Suppressor macrophage (primary cell): Measurements from ENCODE around the gene TTC13.
"Not testable (repeated sequence)": the region's sequence is repeated elsewhere in the genome, so short reads cannot be mapped to it uniquely, and the experiment has no call there.

Experiments
- DNase-seq, 4 experiments: peaks; one replicate each; pipeline ENCODE4 v3.0.0-alpha.2; 2020 to 2022

The TTC13 gene

DNA sequence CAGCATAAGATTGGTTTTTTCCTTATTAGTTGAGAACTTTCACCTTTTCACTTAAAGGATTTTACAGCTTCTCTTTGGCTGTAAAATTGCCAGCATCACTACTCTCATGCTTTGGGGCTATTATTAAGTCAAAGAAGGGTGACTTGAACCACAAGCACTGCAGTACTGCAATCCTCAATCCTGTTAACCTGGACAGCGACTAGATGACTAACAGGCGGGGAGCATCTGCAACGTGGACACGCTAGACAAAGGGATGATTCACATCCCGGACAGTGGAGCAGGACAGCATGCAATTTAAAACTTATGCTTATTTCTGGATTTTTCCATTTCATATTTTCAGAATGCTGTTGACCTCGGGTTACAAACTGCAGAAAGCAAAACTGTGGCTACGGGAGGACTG is 8.3 kb upstream of the TTC13 start:
- no peak for DNase-seq

DNA sequence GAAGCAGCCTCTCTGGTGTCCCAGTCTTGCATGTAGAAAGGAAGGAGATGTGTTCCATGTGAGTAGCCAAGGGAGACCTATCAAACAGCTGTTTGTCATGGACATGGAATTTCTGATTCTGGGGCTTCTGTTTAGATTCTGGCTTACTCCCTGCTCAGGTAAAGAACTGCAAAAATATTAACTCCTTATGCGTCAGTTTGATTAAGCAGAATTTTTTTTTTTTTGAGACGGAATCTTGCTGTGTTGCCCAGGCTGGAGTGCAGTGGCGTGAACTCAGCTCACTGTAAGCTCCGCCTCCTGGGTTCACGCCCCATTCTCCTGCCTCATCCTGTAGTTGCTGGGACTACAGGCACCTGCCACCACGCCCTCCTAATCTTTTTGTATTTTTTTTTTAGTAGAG is 7.0 kb upstream of the TTC13 start:
- no peak for DNase-seq

DNA sequence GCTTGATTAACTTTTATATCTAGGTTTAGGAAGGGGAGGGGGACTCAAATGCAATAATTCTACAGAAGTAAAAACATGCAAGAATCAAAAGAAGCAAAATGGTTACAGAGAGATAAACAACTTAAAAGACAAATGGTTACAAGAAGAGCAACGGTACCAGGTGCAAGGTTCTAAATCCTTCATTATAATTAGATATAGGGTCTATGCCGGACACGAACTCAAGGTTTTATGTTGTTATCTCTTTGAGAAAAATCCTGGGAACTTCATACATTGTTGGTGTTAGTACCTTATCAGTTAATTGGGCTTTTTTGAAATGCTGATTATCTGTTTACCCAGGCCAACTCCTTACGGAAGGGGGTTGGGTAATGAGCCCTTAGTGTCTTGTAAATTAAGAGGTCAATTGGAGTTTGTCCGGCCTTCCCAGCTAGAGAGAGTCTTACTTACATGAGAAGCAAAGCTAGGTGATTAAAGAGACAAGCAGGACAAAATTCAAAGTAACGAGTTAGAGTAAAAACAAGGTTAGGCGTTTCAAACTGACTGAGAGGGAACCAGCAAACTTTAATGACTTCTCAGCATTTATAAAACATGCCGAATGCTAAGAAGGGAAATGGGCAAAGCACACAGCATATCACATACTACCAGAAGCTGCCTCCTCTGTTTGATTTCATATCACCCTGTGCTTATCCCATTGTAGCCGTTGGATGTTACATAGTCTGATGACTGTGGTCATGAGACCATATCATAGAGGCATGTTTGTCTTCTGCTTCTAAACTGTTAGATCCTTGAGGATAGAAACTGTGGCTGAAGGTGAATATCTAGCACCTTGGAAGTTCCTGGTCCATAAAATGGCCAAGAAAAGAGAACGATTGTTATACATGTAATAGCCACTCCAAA is 6.2 kb upstream of the TTC13 start:
- not testable (repeated sequence) for DNase-seq

DNA sequence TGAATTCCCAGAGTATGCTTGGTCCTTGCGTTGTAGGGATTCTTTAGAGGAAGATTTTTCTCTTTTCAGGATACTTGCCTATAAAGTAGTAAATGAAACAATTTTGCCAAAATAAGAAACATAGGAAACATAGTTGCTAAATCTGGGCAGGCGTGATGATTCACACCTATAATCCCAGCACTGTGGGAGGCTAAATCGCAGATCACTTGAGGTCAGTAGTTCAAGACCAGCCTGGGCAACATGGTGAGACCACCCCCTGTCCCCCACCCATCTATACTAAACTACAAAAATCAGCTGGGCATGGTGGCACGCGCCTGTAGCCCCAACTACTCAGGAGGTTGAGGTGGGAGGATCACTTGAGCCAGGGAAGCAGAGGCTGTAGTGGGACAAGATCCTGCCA is 5.2 kb upstream of the TTC13 start:
- DNase-seq = no peak

DNA sequence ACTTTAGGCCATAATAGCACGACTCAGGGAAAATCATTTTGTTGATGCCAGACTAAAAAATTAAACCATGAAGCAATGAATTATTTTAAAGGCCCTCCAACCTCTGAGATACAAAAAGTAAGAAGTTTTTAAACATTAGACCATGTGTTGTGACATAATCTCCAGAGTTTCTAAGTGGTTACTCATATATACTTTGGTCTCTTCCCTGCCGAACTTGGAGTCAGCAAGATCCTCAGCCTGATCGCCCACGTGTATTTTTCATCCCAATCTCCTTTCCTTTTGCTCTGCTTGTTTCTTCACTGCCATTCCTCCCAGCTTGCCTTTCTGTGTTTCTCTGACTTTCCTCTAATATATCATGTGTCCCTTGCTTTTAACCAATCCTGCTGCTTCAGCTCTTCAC is 4.0 kb upstream of the TTC13 start:
- no peak for DNase-seq

DNA sequence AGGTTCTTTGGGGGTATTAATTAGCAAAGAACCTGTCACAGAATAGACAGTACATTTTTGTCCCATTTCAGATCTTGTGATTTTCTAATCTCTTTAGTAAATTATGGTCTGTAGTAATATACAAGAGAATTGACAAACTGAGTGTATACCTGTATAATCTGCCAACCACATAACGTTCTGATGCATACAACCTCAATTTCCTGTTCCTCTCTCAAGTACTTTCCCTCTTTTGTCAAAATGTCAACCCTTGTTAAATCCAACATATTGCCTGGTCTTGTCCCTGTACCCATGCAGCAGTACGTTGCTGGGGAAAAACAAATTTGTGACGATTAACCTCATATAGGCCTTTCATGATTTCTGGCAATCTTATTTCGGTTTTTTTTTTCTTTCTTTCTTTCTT is 1.3 kb upstream of the TTC13 start:
- DNase-seq = no peak

DNA sequence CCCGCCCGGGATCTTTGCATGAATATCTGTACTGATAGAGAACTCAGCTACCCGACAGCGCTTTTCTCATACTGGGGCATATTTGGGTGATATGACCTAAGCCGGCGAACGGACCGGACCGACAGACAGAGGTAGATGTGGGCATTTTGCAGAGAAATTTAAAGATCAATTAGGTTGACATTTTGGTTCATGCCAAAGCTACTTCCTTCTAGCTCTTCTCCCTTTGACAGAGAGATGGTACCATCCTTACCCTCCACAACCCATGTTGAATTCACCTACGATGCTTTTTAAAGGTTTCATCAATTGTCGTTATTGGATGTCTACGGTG is 692 bp upstream of the TTC13 start:
- DNase-seq = no peak

DNA sequence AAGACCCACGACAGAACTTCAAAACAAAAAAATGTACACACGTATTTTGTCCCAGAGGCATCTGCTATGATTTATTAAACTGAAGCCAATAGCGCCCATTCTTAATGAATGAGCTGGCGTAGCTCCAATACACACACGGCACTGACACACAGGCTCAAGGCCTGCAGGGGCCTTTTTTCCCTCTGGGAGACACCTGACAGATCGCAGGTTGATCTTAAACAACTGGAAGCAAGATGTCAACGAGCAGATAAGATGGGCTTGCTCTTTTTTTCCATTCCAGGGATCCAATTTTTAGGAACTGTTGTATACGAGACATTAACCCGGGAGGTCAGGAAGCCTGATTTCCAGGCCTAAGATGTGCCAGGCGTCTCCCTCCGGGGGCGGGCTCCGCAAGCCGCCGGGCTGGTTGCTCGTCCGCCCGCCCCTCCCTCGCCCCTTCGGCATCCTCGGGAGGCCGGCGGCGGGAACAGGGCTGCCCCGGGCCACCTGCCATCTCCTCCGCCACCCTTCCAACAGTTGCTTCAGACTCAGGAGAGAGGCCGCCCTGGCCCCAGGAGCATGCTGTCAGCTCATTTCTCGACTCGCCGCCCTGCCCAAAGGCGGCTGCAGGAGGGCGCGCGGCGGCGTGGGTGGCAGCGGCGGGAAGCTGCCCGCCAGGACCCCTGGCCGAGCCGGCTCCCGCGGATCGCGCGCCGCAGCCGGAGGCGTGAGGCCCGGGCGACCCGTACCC is 735 bp downstream of the TTC13 start:
- DNase-seq = peak; percentile 19 to 62 (median 42)

DNA sequence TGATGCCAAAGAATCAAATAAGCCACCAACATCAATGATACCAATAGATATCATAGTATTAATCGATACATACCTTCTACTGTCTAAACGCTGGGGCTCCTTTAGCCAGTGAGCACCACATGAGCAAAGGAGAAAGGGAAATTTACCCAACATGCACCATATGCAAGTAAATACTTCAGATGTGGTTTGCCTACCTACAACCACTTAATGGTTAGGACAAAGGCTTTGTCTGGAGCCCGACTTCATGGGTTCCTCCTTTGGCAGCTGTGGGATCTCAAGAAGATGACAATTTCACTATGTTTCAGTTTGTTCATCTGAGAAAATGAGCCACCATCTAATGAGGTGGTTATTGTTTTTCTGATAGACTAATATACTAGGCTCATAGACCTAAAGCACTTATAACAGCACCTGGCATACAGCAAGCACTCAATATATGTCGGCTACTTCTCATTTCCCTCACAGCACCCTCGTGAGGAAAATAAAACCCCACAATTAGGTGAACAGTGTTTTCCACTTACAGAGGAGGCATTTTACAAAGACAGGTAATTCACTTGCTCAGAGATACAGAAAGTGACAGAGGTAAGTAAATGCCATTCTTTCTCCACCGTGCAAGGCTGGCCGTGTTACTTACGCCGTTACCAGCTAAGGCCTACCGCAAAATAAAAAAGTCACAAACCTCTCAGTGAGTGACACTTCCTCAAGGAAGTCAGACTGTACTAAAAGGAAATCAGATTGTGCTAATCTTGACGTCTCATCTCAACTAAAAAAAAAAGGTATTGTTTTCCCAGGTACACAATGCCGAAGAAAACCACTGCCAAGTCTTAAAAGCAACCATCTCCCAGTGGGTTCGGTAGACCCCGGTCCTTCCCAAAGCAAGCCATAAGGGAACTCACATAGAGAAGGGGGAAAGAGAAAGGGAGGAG is 1.6 kb downstream of the TTC13 start:
- DNase-seq = peak in 3 of 4 experiments; percentile 43 to 58 (median 55)

DNA sequence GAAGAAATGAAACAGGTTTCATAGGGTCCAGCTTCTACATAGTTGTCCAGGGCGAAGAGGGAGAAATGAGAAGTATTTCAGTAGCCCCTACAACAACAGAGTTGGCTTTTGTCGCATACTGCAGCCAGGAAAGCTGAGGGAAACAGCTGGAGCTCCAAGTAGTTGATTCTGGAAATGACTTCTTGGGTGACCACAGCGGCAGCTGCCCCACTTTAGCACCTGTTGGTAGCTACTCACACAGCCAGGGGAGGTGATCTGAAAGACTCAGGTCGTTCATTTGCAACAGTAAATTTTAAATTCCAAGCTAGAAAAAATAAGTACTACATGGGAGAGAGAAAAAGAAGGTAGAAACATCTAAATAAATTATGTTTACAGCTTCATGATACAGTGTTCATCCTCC is 2.3 kb downstream of the TTC13 start:
- no peak for DNase-seq

DNA sequence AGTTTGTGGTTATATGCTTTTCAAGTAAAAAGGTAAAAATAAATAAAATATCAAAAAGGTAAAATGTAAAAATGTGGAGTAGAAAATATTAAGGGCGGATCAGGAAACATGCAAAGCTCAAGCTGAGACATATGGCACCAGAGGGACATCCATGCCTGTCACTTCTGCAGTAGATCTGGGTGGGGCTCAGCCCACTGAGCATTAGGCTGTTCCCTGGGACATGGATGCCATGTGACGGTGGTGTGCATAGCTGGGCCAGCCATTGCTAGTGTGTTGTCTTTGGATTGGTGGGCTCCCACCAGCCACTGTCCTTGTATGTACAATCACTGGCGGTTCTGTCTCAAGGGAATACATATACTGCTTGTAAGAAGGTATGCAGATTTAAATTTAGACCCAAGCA is 3.0 kb downstream of the TTC13 start:
- no peak for DNase-seq

DNA sequence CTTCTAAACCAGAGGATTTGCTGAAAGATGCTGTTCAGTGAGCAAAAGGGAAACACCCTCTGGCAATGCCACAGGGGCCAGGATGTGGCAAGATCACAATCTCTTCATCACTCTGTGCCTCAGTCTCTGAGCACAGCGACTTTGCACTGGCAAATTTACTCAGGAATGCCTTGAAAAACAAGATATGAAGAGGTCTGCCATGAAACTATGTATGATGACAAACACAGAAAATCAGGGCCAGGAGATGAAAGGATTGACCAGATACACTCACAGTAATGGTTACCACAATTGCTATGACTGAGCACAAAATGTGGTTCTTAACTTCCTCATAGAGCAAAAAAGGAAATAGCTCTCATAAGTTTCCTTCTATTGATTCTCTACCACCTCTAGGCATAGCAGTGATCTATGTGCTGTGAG is 5.8 kb downstream of the TTC13 start:
- peak; percentile 47 to 83 (median 64) for DNase-seq

DNA sequence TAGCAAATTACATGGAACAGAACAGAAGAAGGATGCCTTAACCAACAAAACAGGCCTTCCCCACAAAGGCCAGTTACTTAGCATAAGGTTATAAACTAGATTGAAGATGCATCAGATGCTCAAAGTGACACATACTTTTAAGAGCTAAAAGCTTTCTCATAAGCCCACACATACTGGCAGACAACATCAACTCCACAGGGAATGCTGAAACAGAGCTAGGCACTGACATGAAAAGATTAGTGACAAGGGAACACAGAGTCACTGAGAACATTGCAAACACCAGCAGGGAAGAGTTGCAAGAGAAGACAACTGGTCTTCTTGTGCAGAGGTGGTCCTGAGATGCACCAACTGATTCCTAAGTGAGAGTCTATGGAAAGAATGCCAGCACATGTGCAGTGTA is 6.9 kb downstream of the TTC13 start:
- DNase-seq = no peak

DNA sequence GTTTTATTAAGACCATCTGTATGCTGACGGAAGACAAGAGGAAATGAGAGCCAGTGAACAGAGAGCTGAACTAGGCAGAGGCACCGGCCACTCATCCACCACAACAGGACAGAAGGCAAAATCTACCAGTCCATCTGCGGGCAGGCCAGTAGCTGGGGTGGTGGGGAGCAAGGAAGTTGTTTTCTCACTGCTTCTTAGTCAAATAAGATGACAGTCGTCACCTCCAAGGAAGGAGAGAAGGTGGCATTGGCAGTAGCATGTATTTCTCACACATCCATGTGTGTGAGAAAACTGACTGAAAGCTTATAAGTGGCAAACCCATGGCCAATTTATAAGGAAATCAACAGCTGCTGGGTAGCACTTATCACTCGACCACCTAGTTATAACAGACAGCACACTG is 8.2 kb downstream of the TTC13 start:
- no peak for DNase-seq

DNA sequence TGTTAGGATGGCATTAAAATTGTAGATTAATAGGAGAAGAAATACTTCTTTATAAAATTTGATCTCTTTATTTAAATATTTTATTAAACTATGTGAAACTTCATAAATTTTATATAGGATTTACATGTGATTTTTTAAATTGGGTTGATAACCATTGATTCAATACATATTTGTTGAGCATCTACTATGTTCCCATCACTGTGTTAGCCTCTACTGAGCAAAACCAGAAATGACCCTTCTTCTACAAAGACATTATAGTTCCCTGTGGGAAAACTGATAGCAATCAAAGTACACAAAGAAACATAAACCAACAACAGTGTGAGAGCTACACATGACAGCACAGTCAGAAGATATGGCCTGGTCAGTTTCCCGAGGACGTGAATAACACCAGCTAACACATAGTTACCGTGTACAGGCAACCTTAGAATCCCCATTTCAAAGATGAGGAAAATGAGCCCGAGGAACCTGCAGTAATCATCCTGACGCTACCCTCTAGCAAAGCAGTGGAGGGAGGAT is 12.2 kb downstream of the TTC13 start:
- DNase-seq = no peak

DNA sequence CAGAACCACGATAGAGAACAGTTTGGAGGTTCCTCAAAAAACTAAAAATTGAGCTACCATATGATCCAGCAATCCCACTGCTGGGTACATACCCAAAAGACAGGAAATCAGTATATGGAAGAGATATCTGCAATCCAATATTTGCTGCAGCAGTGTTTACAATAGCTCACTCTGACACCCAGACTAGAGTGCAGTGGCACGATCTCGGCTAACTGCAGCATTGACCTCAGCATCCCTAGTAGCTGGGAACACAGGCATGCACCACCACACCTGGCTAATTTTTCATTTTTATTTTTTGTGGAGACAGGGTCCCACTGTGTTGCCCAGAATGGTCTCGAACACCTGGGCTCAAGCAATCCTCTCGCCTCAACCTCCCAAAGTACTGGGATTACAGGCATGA is 13.1 kb downstream of the TTC13 start:
- DNase-seq = no peak

DNA sequence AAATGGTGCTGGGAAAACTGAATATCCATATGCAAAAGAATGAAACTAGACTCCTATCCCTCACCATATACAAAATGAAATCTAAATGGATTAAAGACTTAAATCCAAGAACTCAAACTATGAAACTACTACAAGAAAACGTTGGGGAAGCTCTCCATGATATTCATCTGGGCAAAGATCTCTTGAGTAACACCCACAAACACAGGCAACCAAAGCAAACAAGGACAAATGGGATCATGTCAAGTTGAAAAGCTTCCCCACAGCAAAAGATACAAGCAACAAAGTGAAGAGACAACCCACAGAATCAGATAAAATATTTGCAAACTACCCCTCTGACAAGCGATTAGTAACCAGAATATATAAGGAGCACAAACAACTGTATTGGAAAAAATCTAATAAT is 13.8 kb downstream of the TTC13 start:
- DNase-seq = no peak

DNA sequence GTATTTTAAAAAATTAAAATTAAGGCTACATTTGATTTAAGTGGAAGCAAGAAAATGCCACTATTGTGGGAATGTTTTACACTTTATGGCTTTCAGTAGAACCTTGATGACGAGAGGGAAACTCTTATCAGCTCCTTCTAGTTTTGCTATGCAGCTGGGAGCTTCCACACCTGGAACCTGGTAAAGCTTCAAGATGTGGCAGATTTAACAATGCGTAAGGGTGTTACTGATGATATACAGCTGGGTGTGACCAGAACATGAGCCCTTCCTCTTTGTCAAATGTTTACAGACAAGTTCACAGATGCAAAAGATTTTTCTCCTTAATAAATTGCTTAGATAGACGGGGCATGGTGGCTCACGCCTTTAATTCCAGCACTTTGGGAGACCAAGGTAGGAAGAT is 20.3 kb downstream of the TTC13 start:
- no peak for DNase-seq

DNA sequence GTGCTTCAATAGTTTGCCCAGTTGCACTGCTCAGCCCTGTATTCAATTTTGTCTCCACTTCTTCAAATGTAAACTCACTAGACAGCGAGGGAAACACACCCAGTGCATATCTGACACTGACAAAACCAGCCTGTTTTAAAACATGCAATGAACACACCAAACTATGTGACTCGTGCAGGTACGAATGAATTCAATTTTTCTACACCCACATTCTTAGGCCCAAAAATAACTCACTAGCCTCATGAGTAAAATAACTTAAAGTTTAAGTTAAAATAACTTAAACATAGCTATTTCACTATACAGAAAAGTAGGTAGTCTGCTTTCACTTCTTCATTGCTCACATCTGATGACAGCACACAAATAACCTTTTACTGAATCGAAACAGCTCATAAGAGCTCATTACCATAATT is 21.1 kb downstream of the TTC13 start:
- DNase-seq = no peak

DNA sequence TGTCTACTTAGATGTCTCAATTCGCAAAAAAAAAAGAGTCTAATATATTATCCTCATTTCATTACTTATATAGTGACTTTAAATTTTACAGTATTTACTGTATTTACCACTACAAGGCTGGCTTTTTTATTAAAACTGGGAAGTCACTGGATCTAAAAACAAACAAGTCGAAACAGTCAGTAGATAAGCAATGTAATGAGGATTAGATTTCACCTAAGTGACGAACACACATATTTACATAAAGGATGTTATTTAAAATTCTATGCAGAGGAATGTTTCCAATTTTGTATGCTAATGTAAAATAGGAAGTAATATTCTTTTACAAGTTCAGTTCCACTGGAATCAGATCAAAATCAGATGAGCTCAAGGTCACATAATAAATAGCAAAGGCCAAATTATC is 28.3 kb downstream of the TTC13 start:
- DNase-seq = no peak

DNA sequence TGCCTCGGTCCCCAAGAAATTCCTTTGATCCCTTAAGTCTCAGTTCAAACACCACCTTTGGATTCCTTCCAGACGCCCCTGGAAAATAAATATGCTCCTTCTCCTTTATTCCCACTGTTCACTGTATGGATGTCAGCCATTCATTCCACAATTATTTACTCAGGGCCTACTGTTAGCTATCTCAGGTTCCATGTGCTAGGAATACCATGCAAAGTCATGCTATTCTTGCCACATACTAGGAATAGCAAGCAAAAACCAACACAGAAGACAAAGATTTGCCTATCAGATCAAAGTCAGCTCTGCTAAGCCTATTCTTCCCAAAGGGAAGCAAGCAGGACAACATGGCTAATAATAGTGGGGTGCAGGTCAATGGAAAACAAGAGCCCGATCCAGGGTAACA is 29.8 kb downstream of the TTC13 start:
- no peak for DNase-seq

DNA sequence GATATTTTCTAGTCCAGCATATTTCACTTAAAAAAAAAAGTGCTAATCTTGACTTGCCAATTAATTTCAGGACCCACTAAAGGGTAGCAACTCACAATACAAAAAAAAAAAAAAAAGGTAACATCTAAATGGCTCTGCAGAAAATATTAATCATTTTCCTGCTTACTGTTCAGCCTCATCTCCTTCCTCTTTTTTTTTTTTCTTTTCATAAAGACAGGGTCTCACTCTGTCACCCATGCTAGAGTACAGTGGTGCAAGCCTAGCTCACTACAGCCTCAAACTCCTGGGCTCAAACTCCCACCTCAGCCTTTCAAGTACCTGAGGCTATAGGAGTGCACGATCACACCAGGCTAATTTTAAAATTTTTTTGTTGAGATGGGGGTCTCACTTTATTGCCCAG is 30.4 kb downstream of the TTC13 start:
- DNase-seq = no peak

DNA sequence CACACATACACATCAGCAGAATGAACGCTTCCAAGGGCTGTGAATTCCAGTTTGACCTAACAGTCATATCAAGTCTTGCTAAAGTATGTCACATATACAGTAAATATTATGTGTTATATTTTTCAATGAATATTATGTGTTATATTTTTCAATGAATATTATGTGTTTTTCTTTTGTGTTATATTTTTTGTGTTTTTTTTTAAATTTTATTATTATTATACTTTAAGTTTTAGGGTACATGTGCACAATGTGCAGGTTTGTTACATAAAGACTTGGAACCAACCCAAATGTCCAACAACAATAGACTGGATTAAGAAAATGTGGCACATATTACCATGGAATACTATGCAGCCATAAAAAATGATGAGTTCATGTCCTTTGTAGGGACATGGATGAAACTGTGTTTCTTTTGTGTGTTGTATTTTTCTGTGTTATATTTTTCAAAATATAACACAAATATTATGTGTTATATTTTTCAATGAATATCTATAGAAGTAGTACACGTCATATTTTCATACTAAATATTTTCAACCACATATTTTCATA is 35.5 kb downstream of the TTC13 start:
- DNase-seq = no peak
